K562 (cell line): ENCODE measurements around the gene RSAD1. TPM values are rescaled to one million over a fixed set of nuclear protein-coding genes. Genes with fewer than 3 reads are reported as not detected.

Experiments used
- ATAC-seq: fragments of 200-7000 bp; cut with Tn5 transposase; 3 replicates; pipeline ENCODE4 v1.9.1; 2020; ENCODE audit warnings: moderate library complexity
- BruUV-seq: library from RNA; stranded (reverse); fragments of 400-500 nt; replicated peaks from 2 replicates; lab custom pipeline; 2021; lab: Mats Ljungman, UMichigan
- CTCF ChIA-PET: fragments of 300-600 bp; formaldehyde crosslinking; extraction: SDS; loops from one replicate; lab custom pipeline; 2021; ENCODE audit warnings: low intra/inter-chr PET ratio; lab: Yijun Ruan, JAX
- POLR2A ChIA-PET: fragments of 300-600, 350-650 bp; sonication (Branson Sonifier 250); formaldehyde crosslinking; extraction: SDS; loops from one replicate; lab custom pipeline; 2021; ENCODE audit warnings: antibody characterized with exemption, inconsistent platforms; lab: Yijun Ruan, JAX
- DNase-seq, 4 experiments: peaks; one replicate each; pipeline versions ENCODE4 v3.0.0 to v3.0.0-alpha.2; 2011 to 2018; ENCODE audit warnings: low spot score in 3 of 4, mixed read lengths in 3 of 4; ENCODE audit errors: extremely low read depth in 1 of 4
- FAIRE-seq: peaks from 2 replicates; lab custom pipeline; 2011; peaks lifted over from hg19 to GRCh38; lab: Jason Lieb, UNC
- H2AFZ ChIP-seq: 2 replicates; pipeline ENCODE4 v1.6.0; 2011; ENCODE audit warnings: low read depth, low read length, control low read depth, inconsistent platforms
- H3K27ac ChIP-seq: fragments of 200-600 bp; 3 replicates; pipeline ENCODE4 v1.8.0; 2011; ENCODE audit warnings: low read depth, mild to moderate bottlenecking, control low read depth, inconsistent platforms, low read length, moderate library complexity, mixed read lengths; ENCODE audit errors: extremely low read depth
- H3K27me3 ChIP-seq, 2 experiments: fragments of 300-600 bp in 1 of 2; 2 replicates in 1 of 2; 3 replicates in 1 of 2; pipeline versions ENCODE4 v1.6.0 to v1.8.0; 2011; ENCODE audit warnings: inconsistent platforms in 2 of 2, low read length in 2 of 2, mild to moderate bottlenecking in 1 of 2, mixed read lengths in 1 of 2, moderate library complexity in 1 of 2; ENCODE audit not compliant: control insufficient read depth in 2 of 2, insufficient read depth in 2 of 2
- H3K36me3 ChIP-seq: fragments of 300-600 bp; 3 replicates; pipeline ENCODE4 v1.8.0; 2011; ENCODE audit warnings: mild to moderate bottlenecking, low read length, inconsistent platforms; ENCODE audit not compliant: control insufficient read depth, insufficient read depth
- H3K4me1 ChIP-seq, 2 experiments: fragments of 200-600 bp in 1 of 2; replicated peaks in 1 of 2; 2 replicates in 1 of 2; 3 replicates in 1 of 2; pipeline versions ENCODE4 v1.5.1 to v1.8.0; 2011; ENCODE audit warnings: inconsistent platforms in 2 of 2, low read length in 2 of 2, mild to moderate bottlenecking in 1 of 2, mixed read lengths in 1 of 2, moderate library complexity in 1 of 2; ENCODE audit not compliant: control insufficient read depth in 2 of 2, insufficient read depth in 2 of 2
- H3K4me2 ChIP-seq: 2 replicates; pipeline ENCODE4 v1.6.1; 2011; ENCODE audit warnings: low read length, control low read depth, inconsistent platforms, mixed read lengths; ENCODE audit not compliant: insufficient read depth
- H3K4me3 ChIP-seq: fragments of 200-600 bp; sonication (generic), shearing (Covaris generic); 2 replicates; pipeline ENCODE4 v1.5.1; 2016; ENCODE audit warnings: control low read depth, inconsistent platforms
- H3K79me2 ChIP-seq: fragments of 200-600 bp; 3 replicates; pipeline ENCODE4 v1.8.0; 2011; ENCODE audit warnings: low read length, inconsistent platforms; ENCODE audit not compliant: control insufficient read depth, insufficient read depth
- H3K9ac ChIP-seq, 2 experiments: 2 replicates each; pipeline versions ENCODE4 v1.6.0 to v1.6.1; 2011; ENCODE audit warnings: low read depth in 2 of 2, low read length in 2 of 2, control low read depth in 1 of 2, inconsistent platforms in 1 of 2, mild to moderate bottlenecking in 1 of 2, mixed read lengths in 1 of 2; ENCODE audit not compliant: insufficient read depth in 1 of 2
- H3K9me1 ChIP-seq: one replicate; pipeline ENCODE4 v1.6.0; 2011; ENCODE audit warnings: inconsistent platforms, mild to moderate bottlenecking, low read length, moderate library complexity; ENCODE audit not compliant: control insufficient read depth, insufficient read depth
- H3K9me3 ChIP-seq: replicated peaks from 2 replicates; pipeline ENCODE4 v1.5.1; 2011; ENCODE audit warnings: low read depth, low read length, inconsistent platforms; ENCODE audit not compliant: control insufficient read depth, insufficient read depth
- H4K20me1 ChIP-seq: replicated peaks from 2 replicates; pipeline ENCODE4 v1.6.1; 2011; ENCODE audit warnings: low read length, inconsistent platforms, mixed read lengths; ENCODE audit not compliant: control insufficient read depth, insufficient read depth
- EHMT2 ChIP-seq: fragments of 450-650 bp; IDR thresholded peaks from 2 replicates; pipeline ENCODE4 v1.6.1; 2018; ENCODE audit warnings: antibody characterized with exemption
- GMEB1 ChIP-seq: fragments of 250-450 bp; sonication (Bioruptor Pico); IDR thresholded peaks from 2 replicates; pipeline ENCODE4 v1.4.0; 2020; ENCODE audit warnings: mild to moderate bottlenecking
- HNRNPL ChIP-seq: fragments of 200-400 bp; formaldehyde crosslinking; IDR thresholded peaks from 2 replicates; pipeline ENCODE4 v1.6.1; 2017; ENCODE audit warnings: low read depth, mild to moderate bottlenecking, low read length
- SIX5 ChIP-seq, 2 experiments: IDR thresholded peaks; 2 replicates each; pipeline ENCODE4 v1.6.1; 2011; ENCODE audit warnings: low read length in 2 of 2, borderline replicate concordance in 1 of 2, low read depth in 1 of 2, mild to moderate bottlenecking in 1 of 2, moderate library complexity in 1 of 2; ENCODE audit not compliant: insufficient read depth in 1 of 2
- WGBS: fragments of 100-300 bp; shearing (Covaris generic); methylation state at CpG from one replicate; pipeline ENCODE4 v1.1.6; 2016; ENCODE audit warnings: low coverage, mixed read lengths; ENCODE audit not compliant: insufficient coverage; ENCODE audit errors: missing lambda C conversion rate; 5-methylcytosine and 5-hydroxymethylcytosine counted together
- in situ Hi-C: fragments of 300-500 bp; cut with MboI; formaldehyde crosslinking; loops from 4 replicates; pipeline ENCODE4 v1.15.0; 2018; ENCODE audit warnings: inconsistent platforms, mixed read lengths
- intact Hi-C: fragments of 100-400 bp; cut with micrococcal nuclease; formaldehyde crosslinking; loops from 2 replicates; pipeline ENCODE4 v1.14.2; 2022
- polyA plus RNA-seq, 8 experiments: library from polyadenylated mRNA; depleted of rRNA in 4 of 8; stranded (reverse) in 5 of 8; unstranded in 3 of 8; fragments of >200 nt; fragmentation: Nextera tagmentation in 2 of 8; fragmentation: Illumina TruSeq in 1 of 8; extraction: Ambion mirVana in 2 of 8; extraction: Trizol in 1 of 8; gene quantifications; 2 replicates each; pipeline versions ENCODE4 v1.2.1 to v1.2.3, GENCODE V29; 2011 to 2014; ENCODE audit warnings: inconsistent platforms in 1 of 8, missing spikeins in 1 of 8
- total RNA-seq, 7 experiments: library from RNA; depleted of rRNA in 6 of 7; stranded (reverse); fragments of >200 nt in 6 of 7; fragmentation: Illumina TruSeq in 2 of 7; extraction: Trizol in 2 of 7; gene quantifications; 2 replicates each; pipeline versions ENCODE4 v1.2.1 to v1.2.3, GENCODE V29; 2011 to 2021; ENCODE audit warnings: low replicate concordance in 1 of 7
- TF ChIP-seq, protein P1 (sequence below): fragments of 250-450 bp; sonication (Bioruptor Pico); IDR thresholded peaks from 2 replicates; pipeline ENCODE4 v1.5.0; 2020; ENCODE audit warnings: mild to moderate bottlenecking, borderline replicate concordance
- TF ChIP-seq, protein P2 (sequence below): fragments of 450-650 bp; formaldehyde crosslinking; IDR thresholded peaks from 2 replicates; pipeline ENCODE4 v1.4.0; 2020; ENCODE audit warnings: mild to moderate bottlenecking, mixed read lengths

RSAD1 gene
- total and polyA plus RNA-seq, 9 of the 15 experiments (the other 6 are each of a cell fraction or from before 2014, with no cell fraction given), result 4.5 to 42.5 (median 26.8) TPM

- TF ChIP-seq, protein P1, sequence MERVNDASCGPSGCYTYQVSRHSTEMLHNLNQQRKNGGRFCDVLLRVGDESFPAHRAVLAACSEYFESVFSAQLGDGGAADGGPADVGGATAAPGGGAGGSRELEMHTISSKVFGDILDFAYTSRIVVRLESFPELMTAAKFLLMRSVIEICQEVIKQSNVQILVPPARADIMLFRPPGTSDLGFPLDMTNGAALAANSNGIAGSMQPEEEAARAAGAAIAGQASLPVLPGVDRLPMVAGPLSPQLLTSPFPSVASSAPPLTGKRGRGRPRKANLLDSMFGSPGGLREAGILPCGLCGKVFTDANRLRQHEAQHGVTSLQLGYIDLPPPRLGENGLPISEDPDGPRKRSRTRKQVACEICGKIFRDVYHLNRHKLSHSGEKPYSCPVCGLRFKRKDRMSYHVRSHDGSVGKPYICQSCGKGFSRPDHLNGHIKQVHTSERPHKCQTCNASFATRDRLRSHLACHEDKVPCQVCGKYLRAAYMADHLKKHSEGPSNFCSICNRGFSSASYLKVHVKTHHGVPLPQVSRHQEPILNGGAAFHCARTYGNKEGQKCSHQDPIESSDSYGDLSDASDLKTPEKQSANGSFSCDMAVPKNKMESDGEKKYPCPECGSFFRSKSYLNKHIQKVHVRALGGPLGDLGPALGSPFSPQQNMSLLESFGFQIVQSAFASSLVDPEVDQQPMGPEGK (CRISPR knock-in tag), result no peak
These were observed 25.9 kb upstream of the RSAD1 start (continued) for GRCh38 chr17:50452630-50453300.

DNA sequence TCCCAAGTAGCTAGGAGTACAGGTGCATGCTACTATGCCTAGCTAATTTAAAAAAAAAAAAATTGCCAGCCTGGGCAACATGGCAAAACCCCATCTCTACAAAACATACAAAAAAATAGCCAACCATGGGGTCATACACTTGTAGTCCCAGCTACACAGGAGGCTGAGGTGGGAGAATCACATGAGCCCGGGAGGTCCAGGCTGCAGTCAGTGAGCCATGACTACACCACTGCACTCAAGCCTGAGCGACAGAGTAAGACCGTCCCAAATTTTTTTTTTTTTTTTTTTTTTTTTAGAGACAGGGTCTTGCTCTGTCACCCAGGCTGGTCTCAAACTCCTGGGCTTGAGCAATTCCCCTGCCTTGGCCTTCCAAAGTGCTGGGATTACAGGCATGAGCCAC lies 24.8 kb upstream of the RSAD1 start:
- Histone ChIP-seq H3K4me3 (no peak overlapping the region), H4K20me1 (no peaks in the 10 kb centered on the region), H3K9ac (no peak overlapping the region), H3K9me1 (no peaks in the 10 kb centered on the region), H3K9me3 (no peaks in the 10 kb centered on the region), H3K4me2 (no peak overlapping the region), H3K4me1 (peaks cover 0 to 5% of the 10 kb centered on the region in 2 experiments; a peak in 2 of 5 replicates), H3K27ac (no peak overlapping the region), H3K79me2 (no peaks in the 10 kb centered on the region), H3K27me3 (peaks cover 0 to 29% of the 10 kb centered on the region in 2 experiments; a peak in 2 of 5 replicates), H2AFZ (no peak overlapping the region), H3K36me3 (no peaks in the 10 kb centered on the region)
- WGBS, result 38% methylated on average over 3 of the region's 3 CpGs
- POLR2A ChIA-PET, result interaction anchor here (1.0 kb wide), 1 partner anchor 10 kb away, joined by 5 read pairs; no protein-coding TSS in a partner anchor
- in situ Hi-C loops (no loop called here), intact Hi-C loops (no loop called here)
- ATAC-seq, result no peak
- no TSS peak for BruUV-seq
- no peak for FAIRE-seq
- no peak for DNase-seq
- CTCF ChIA-PET, result no interaction called here
- no peak for TF ChIP-seq SIX5 (IDR thresholded peaks at IDR 0.05; ENCODE audit: borderline replicate concordance in 1 of 2, insufficient read depth in 1 of 2, low read depth in 1 of 2, low read length in 2 of 2)
- TF ChIP-seq, protein P2, sequence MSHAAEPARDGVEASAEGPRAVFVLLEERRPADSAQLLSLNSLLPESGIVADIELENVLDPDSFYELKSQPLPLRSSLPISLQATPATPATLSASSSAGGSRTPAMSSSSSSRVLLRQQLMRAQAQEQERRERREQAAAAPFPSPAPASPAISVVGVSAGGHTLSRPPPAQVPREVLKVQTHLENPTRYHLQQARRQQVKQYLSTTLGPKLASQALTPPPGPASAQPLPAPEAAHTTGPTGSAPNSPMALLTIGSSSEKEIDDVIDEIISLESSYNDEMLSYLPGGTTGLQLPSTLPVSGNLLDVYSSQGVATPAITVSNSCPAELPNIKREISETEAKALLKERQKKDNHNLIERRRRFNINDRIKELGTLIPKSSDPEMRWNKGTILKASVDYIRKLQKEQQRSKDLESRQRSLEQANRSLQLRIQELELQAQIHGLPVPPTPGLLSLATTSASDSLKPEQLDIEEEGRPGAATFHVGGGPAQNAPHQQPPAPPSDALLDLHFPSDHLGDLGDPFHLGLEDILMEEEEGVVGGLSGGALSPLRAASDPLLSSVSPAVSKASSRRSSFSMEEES (CRISPR knock-in tag), result no peak
- no peak for TF ChIP-seq EHMT2
- no peak for TF ChIP-seq HNRNPL
- no peak for TF ChIP-seq GMEB1 (CRISPR knock-in tag)
